HCT116 (cell line): ENCODE measurements around the gene ACSM3. TPM values are rescaled to one million over a fixed set of nuclear protein-coding genes. Genes with fewer than 3 reads are reported as not detected.

ENCODE experiments used
- total RNA-seq: library from RNA; stranded (reverse); gene quantifications from one replicate; pipeline ENCODE4 v1.2.1, GENCODE V29; 2021; ENCODE audit not compliant: unreplicated experiment

Gene ACSM3
- total RNA-seq, 1 experiment from 2014 or later: 15.0 TPM

Other genes with a start within 250 kb of the ACSM3 start
- not detected for gene ACSM2B, start 187.6 kb upstream of the ACSM3 start, total RNA-seq
- not detected for gene ACSM1, start 66.3 kb upstream of the ACSM3 start, total RNA-seq
- gene THUMPD1, start 22.2 kb upstream of the ACSM3 start, total RNA-seq: 33.9 TPM
- gene ERI2, start 42.5 kb downstream of the ACSM3 start, total RNA-seq: 42.1 TPM
- gene REXO5, start 42.5 kb downstream of the ACSM3 start, total RNA-seq: 10.5 TPM
- 16.4 TPM for gene DCUN1D3, start 136.3 kb downstream of the ACSM3 start, total RNA-seq
- gene LYRM1, start 136.8 kb downstream of the ACSM3 start, total RNA-seq: 26.7 TPM